A375 (cell line): ENCODE results near the gene SCEL. TPM values are rescaled to one million over a fixed set of nuclear protein-coding genes. Genes with fewer than 3 reads are reported as not detected.

Source experiments
- small RNA-seq: library from RNA; depleted of rRNA; stranded (forward); fragments of <200 nt; gene quantifications from one replicate; pipeline ENCODE3, GENCODE V24; 2014
- total RNA-seq: library from RNA; depleted of rRNA; stranded (reverse); fragments of >200 nt; shearing (Covaris generic); gene quantifications from 2 replicates; pipeline ENCODE4 v1.2.3, GENCODE V29; 2014; rRNA removed

Gene SCEL
- total RNA-seq: 0.13 and 0.64 TPM in 2 replicates

GRCh38 chr13:77535448-77535847 is at the start of gene SCEL:
Gene SCEL, plus strand, starts transcription at chr13:77535706. Its CDS starts 20,170 bp downstream, at chr13:77555876.

Small RNA genes lying within 50 kb of the gene (small RNA-seq; reads per million reads assigned to genes)
- gene RNY3P7: not detected
- gene SPTLC1P5: not detected

Other genes starting within 250 kb of the SCEL start
- 49.9 and 56.3 TPM in 2 replicates for gene MYCBP2, start 208.6 kb upstream of the SCEL start, total RNA-seq
- 5.5 and 11.5 TPM in 2 replicates for gene SLAIN1, start 162.0 kb downstream of the SCEL start, total RNA-seq